Suprapubic skin (tissue), 3 donors: ENCODE measurements around the gene ANO4.

ENCODE experiments used
- CTCF ChIP-seq, 2 donors: fragments of 200-600 bp in 1 of 2; fragments of 450-650 bp in 1 of 2; sonication (generic) in 1 of 2; IDR thresholded peaks; one replicate each; pipeline ENCODE4 v1.5.1; 2016 to 2019; ENCODE audit warnings: antibody characterized with exemption in 2 of 2, mild to moderate bottlenecking in 1 of 2, moderate library complexity in 1 of 2
- EP300 ChIP-seq: sonication (generic); formaldehyde crosslinking; IDR thresholded peaks from one replicate; pipeline ENCODE4 v1.6.1; 2017; ENCODE audit warnings: antibody characterized with exemption

- TF ChIP-seq CTCF (IDR thresholded peaks at IDR 0.05) (no peak), EP300 (no peak)
Measured at GRCh38 chr12:100797246-100797645, 2.7 kb downstream of the ANO4 start.
